HCT116 (cell line): ENCODE data around the gene MGAT4A. TPM values are rescaled to one million over a fixed set of nuclear protein-coding genes. Genes with fewer than 3 reads are reported as not detected.
"Not testable (repeated sequence)": the region's sequence is repeated elsewhere in the genome, so short reads cannot be mapped to it uniquely, and the experiment has no call there.

ENCODE experiments used
- ATAC-seq: fragments of 200-7000 bp; cut with Tn5 transposase; 2 replicates; pipeline ENCODE4 v1.9.1; 2020; ENCODE audit warnings: mild to moderate bottlenecking, moderate library complexity
- BruUV-seq: library from RNA; stranded (reverse); fragments of 400-500 nt; replicated peaks from 2 replicates; lab custom pipeline; 2021; lab: Mats Ljungman, UMichigan
- CTCF ChIA-PET: fragments of 300-600 bp; sonication (Branson Sonifier 250); formaldehyde crosslinking; loops from one replicate; lab custom pipeline; 2021; ENCODE audit warnings: antibody characterized with exemption; lab: Charles Lee
- POLR2A ChIA-PET: fragments of 300-600, 350-600 bp; sonication (Branson Sonifier 250); formaldehyde crosslinking; loops from one replicate; lab custom pipeline; 2021; ENCODE audit warnings: antibody characterized with exemption; lab: Charles Lee
- RAD21 ChIA-PET, 2 experiments: fragments of 300-600 bp; sonication (Branson Sonifier 250); formaldehyde crosslinking; loops; one replicate each; lab custom pipeline; 2023; ENCODE audit warnings: low total read pairs in 2 of 2; ENCODE audit not compliant: uncharacterized antibody in 2 of 2, unreplicated experiment in 2 of 2, low non-redundant PET in 1 of 2; lab: Charles Lee
- DNase-seq: peaks from one replicate; pipeline ENCODE4 v3.0.0-alpha.2; 2010; ENCODE audit warnings: low read depth, low spot score
- H2AFZ ChIP-seq: fragments of 200-600 bp; shearing (Covaris generic), sonication (generic); 2 replicates; pipeline ENCODE4 v1.6.1; 2017; ENCODE audit warnings: low read depth, mixed run types, mixed read lengths, antibody characterized with exemption, low read length; ENCODE audit not compliant: poor library complexity, severe bottlenecking
- H3K27ac ChIP-seq: 2 replicates; pipeline ENCODE4 v1.5.1; 2012; ENCODE audit warnings: low read depth, low read length
- H3K27me3 ChIP-seq: fragments of 200-600 bp; sonication (generic); 2 replicates; pipeline ENCODE4 v1.6.1; 2016; ENCODE audit warnings: mixed run types, low read length, mixed read lengths; ENCODE audit not compliant: insufficient read depth
- H3K36me3 ChIP-seq, 2 experiments: fragments of 200-500 bp in 1 of 2; fragments of 200-600 bp in 1 of 2; sonication (Bioruptor generic) in 1 of 2; sonication (generic) in 1 of 2; 2 replicates each; pipeline versions ENCODE4 v1.5.1 to v1.6.1; 2014 to 2016; ENCODE audit warnings: low read length in 2 of 2, inconsistent platforms in 1 of 2, mixed read lengths in 1 of 2, mixed run types in 1 of 2; ENCODE audit not compliant: insufficient read depth in 2 of 2, control insufficient read depth in 1 of 2
- H3K4me1 ChIP-seq, 2 experiments: fragments of 200-600 bp in 1 of 2; sonication (generic) in 1 of 2; 2 replicates each; pipeline versions ENCODE4 v1.5.1 to v1.6.1; 2012 to 2017; ENCODE audit warnings: low read length in 2 of 2, inconsistent platforms in 1 of 2, mild to moderate bottlenecking in 1 of 2, mixed read lengths in 1 of 2, mixed run types in 1 of 2, moderate library complexity in 1 of 2; ENCODE audit not compliant: insufficient read depth in 2 of 2, control insufficient read depth in 1 of 2
- H3K4me2 ChIP-seq: fragments of 200-600 bp; sonication (generic); 2 replicates; pipeline ENCODE4 v1.6.1; 2017; ENCODE audit warnings: mixed run types, low read length, mixed read lengths
- H3K4me3 ChIP-seq, 2 experiments: fragments of 200-600 bp in 1 of 2; sonication (generic) in 1 of 2; replicated peaks in 1 of 2; 2 replicates each; pipeline ENCODE4 v1.5.1; 2011 to 2016; ENCODE audit warnings: low read length in 2 of 2, control low read depth in 1 of 2, low read depth in 1 of 2, mild to moderate bottlenecking in 1 of 2, mixed read lengths in 1 of 2, mixed run types in 1 of 2
- H3K79me2 ChIP-seq: fragments of 200-600 bp; sonication (generic); 2 replicates; pipeline ENCODE4 v1.6.1; 2017; ENCODE audit warnings: mild to moderate bottlenecking, mixed run types, low read length, moderate library complexity, mixed read lengths; ENCODE audit not compliant: insufficient read depth
- H3K9ac ChIP-seq: fragments of 200-600 bp; sonication (generic); 2 replicates; pipeline ENCODE4 v1.6.1; 2016; ENCODE audit warnings: low read length, mixed read lengths
- H3K9me2 ChIP-seq: fragments of 200-600 bp; sonication (generic), shearing (Covaris generic); 2 replicates; pipeline ENCODE4 v1.6.1; 2017; ENCODE audit warnings: mixed run types, mild to moderate bottlenecking, moderate library complexity; ENCODE audit not compliant: insufficient read depth
- H3K9me3 ChIP-seq, 2 experiments: fragments of 200-500 bp in 1 of 2; fragments of 200-600 bp in 1 of 2; sonication (Bioruptor generic) in 1 of 2; sonication (generic) in 1 of 2; 2 replicates each; pipeline ENCODE4 v1.6.1; 2014 to 2017; ENCODE audit warnings: low read length in 2 of 2, mixed read lengths in 2 of 2, inconsistent platforms in 1 of 2, low read depth in 1 of 2, mild to moderate bottlenecking in 1 of 2, mixed run types in 1 of 2, moderate library complexity in 1 of 2; ENCODE audit not compliant: control insufficient read depth in 1 of 2, insufficient read depth in 1 of 2
- H4K20me1 ChIP-seq: fragments of 200-600 bp; sonication (generic), shearing (Covaris generic); 2 replicates; pipeline ENCODE4 v1.6.1; 2017; ENCODE audit warnings: mixed run types, mild to moderate bottlenecking, moderate library complexity; ENCODE audit not compliant: insufficient read depth
- MAX ChIP-seq: IDR thresholded peaks from 2 replicates; pipeline ENCODE4 v1.6.1; 2012
- SIN3A ChIP-seq: IDR thresholded peaks from 2 replicates; pipeline ENCODE4 v1.6.1; 2012; ENCODE audit warnings: low read depth
- intact Hi-C: fragments of 100-400 bp; cut with micrococcal nuclease; formaldehyde crosslinking; loops from 2 replicates; pipeline ENCODE4 v1.10.0; 2022
- total RNA-seq: library from RNA; stranded (reverse); gene quantifications from one replicate; pipeline ENCODE4 v1.2.1, GENCODE V29; 2021; ENCODE audit not compliant: unreplicated experiment

Gene MGAT4A
- total RNA-seq, 1 experiment from 2014 or later: 10.2 TPM

- Histone ChIP-seq H3K27ac (no peak overlapping the region), H3K27me3 (no peaks in the 10 kb centered on the region), H3K36me3 (peaks cover 16 to 29% of the 10 kb centered on the region in 2 experiments; a peak in 3 of 4 replicates), H3K4me1 (no peaks in the 10 kb centered on the region), H3K9ac (no peak overlapping the region), H2AFZ (no peak overlapping the region), H3K4me3 (no peak overlapping the region), H3K79me2 (peaks cover 5% of the 10 kb centered on the region), H3K9me2 (no peaks in the 10 kb centered on the region), H4K20me1 (no peaks in the 10 kb centered on the region; the same call in 1 of the 2 replicates), H3K4me2 (no peak overlapping the region), H3K9me3 (no peaks in the 10 kb centered on the region)
- no TSS peak for BruUV-seq
- intact Hi-C loops: no loop called here
- TF ChIP-seq SIN3A: no peak
- CTCF ChIA-PET: interaction anchor here (0.7 kb wide), 1 partner anchor 54 kb away, joined by 4 read pairs; no protein-coding TSS in a partner anchor
- ATAC-seq (no peak), DNase-seq (no peak)
- RAD21 ChIA-PET: no interaction called here
- POLR2A ChIA-PET: no interaction called here
These were observed 132.0 kb downstream of the MGAT4A start for GRCh38 chr2:98598781-98599428.

GRCh38 chr2:98594665-98595064, 136.3 kb downstream of the MGAT4A start:
- H3K9ac ChIP-seq, H3K4me3 ChIP-seq, H3K9me3 ChIP-seq, H3K27me3 ChIP-seq, CTCF ChIA-PET, DNase-seq, H3K4me2 ChIP-seq, ATAC-seq, intact Hi-C loops, H3K79me2 ChIP-seq, H4K20me1 ChIP-seq, H3K36me3 ChIP-seq, H3K4me1 ChIP-seq, H2AFZ ChIP-seq, BruUV-seq, POLR2A ChIA-PET, H3K27ac ChIP-seq, RAD21 ChIA-PET, H3K9me2 ChIP-seq: not testable (repeated sequence)

GRCh38 chr2:98592565-98592964, 138.4 kb downstream of the MGAT4A start:
- no peak for DNase-seq
- ChIA-PET POLR2A (interaction anchor here (0.7 kb wide), 1 partner anchor 250 kb away, joined by 3 read pairs; no protein-coding TSS in a partner anchor), RAD21 (no interaction called here), CTCF (no interaction called here)
- no peaks in the 10 kb centered on the region for H3K9me3 ChIP-seq
- no peaks in the 10 kb centered on the region for H3K27me3 ChIP-seq
- no TSS peak for BruUV-seq
- no peak overlapping the region for H3K4me2 ChIP-seq
- TF ChIP-seq MAX: no peak
- no peak overlapping the region for H3K9ac ChIP-seq
- H3K79me2 ChIP-seq: no peaks in the 10 kb centered on the region
- H4K20me1 ChIP-seq: no peaks in the 10 kb centered on the region
- H2AFZ ChIP-seq: no peak overlapping the region
- H3K27ac ChIP-seq: no peak overlapping the region
- no peaks in the 10 kb centered on the region for H3K36me3 ChIP-seq
- no peak for ATAC-seq
- intact Hi-C loops: no loop called here
- no peaks in the 10 kb centered on the region for H3K9me2 ChIP-seq
- H3K4me3 ChIP-seq: no peak overlapping the region
- no peaks in the 10 kb centered on the region for H3K4me1 ChIP-seq
